GM12801 (cell line): ENCODE results near the gene RCSD1.

ENCODE experiments used
- TF ChIP-seq, protein P1 (sequence below): IDR thresholded peaks from one replicate; pipeline ENCODE4 v1.5.1; 2011; ENCODE audit warnings: control low read depth; ENCODE audit not compliant: insufficient read length; ENCODE audit errors: extremely low read depth

The RCSD1 gene

DNA sequence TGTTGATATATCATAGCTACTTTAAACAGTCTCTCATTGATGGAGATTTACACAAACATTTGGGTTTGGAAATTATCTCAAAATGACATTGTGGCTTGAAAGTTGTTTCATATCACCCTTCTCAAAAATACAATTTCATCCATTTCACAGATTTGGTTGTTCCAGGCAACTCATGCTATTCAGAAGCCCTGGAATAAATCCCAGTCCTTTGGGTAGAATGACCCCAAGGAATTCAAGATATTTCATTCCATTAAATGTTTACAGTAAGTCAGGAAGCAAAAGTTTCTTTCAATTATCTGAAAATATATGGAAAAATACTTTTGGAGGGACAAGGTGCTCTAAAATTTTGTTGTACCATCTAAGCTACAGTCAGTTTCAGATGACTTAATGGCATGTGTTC is 118.9 kb downstream of the RCSD1 start:
- TF ChIP-seq, protein P1, sequence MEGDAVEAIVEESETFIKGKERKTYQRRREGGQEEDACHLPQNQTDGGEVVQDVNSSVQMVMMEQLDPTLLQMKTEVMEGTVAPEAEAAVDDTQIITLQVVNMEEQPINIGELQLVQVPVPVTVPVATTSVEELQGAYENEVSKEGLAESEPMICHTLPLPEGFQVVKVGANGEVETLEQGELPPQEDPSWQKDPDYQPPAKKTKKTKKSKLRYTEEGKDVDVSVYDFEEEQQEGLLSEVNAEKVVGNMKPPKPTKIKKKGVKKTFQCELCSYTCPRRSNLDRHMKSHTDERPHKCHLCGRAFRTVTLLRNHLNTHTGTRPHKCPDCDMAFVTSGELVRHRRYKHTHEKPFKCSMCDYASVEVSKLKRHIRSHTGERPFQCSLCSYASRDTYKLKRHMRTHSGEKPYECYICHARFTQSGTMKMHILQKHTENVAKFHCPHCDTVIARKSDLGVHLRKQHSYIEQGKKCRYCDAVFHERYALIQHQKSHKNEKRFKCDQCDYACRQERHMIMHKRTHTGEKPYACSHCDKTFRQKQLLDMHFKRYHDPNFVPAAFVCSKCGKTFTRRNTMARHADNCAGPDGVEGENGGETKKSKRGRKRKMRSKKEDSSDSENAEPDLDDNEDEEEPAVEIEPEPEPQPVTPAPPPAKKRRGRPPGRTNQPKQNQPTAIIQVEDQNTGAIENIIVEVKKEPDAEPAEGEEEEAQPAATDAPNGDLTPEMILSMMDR = no peak

DNA sequence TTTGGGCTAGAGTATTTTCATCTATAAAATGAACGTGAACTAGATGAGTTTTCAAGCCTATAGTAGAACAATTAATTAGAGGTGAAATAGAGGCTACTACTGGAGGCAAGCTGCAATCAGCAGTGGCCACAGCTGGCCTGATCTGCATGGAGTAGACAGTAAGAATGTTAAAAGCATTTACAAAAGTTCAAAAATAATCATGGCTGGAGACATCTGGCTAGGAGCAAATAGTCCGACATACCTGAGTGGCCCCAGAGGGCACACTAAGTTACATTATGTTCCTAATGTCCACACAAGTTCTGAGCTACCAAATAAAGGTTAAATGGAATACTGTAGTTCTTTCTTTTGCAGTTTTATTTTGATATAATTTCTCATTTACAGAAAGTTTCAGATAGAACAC is 119.7 kb downstream of the RCSD1 start:
- TF ChIP-seq, protein P1 = no peak

DNA sequence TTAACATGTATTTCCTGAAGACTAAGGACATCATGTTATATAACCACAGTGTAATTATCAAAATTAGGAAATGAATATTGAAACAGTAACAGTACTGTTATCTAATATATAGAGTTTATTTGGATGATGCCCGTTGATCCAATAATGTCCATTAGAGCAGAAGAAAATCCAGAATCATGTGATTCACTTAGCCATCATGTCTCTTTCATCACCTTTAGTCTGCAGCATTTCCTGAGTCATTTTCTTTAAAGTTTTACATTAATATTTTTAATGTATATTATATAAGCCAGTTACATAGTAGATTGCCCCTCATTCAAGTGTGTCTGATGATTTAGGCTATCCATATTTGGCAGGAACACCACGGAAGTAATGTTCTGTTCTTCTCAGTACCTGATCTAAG is 120.6 kb downstream of the RCSD1 start:
- TF ChIP-seq, protein P1 = no peak

- TF ChIP-seq, protein P1 = no peak
Observed at GRCh38 chr1:167751676-167752075, 121.6 kb downstream of the RCSD1 start.

- TF ChIP-seq, protein P1 = no peak
Observed at GRCh38 chr1:167752219-167752985, 122.4 kb downstream of the RCSD1 start.

GRCh38 chr1:167755654-167756053 is 125.6 kb downstream of the RCSD1 start:
- TF ChIP-seq, protein P1 = no peak
